IMR-90 (cell line): Measurements from ENCODE around the gene CYSRT1. TPM values are rescaled to one million over a fixed set of nuclear protein-coding genes. Genes with fewer than 3 reads are reported as not detected.

Experiments
- ATAC-seq: fragments of 200-7000 bp; cut with Tn5 transposase; 2 replicates; pipeline ENCODE4 v1.9.1; 2020; ENCODE audit warnings: low read depth, mild to moderate bottlenecking, moderate library complexity
- BruUV-seq: library from RNA; stranded (reverse); fragments of 400-500 nt; replicated peaks from 2 replicates; lab custom pipeline; 2021; lab: Mats Ljungman, UMichigan
- CTCF ChIA-PET: fragments of 300-600 bp; formaldehyde crosslinking; extraction: SDS; loops from one replicate; lab custom pipeline; 2021; ENCODE audit warnings: antibody characterized with exemption; lab: Yijun Ruan, JAX
- POLR2A ChIA-PET: fragments of 300-600 bp; sonication (Branson Sonifier 250); formaldehyde crosslinking; loops from one replicate; lab custom pipeline; 2022; ENCODE audit warnings: antibody characterized with exemption; ENCODE audit not compliant: unreplicated experiment; lab: Charles Lee
- DNase-seq: peaks from one replicate; pipeline ENCODE4 v3.0.0; 2013
- H2AFZ ChIP-seq: replicated peaks from 2 replicates; pipeline ENCODE3; 2013; ENCODE audit warnings: low read length, mild to moderate bottlenecking; ENCODE audit not compliant: poor library complexity
- H2AK5ac ChIP-seq: 2 replicates; pipeline ENCODE4 v1.6.1; 2013; ENCODE audit warnings: low read depth, low read length, inconsistent platforms
- H2AK9ac ChIP-seq: replicated peaks from 2 replicates; pipeline ENCODE3; 2013; ENCODE audit warnings: mild to moderate bottlenecking, low read depth, low read length, moderate library complexity; ENCODE audit not compliant: poor library complexity
- H2BK120ac ChIP-seq: 2 replicates; pipeline ENCODE4 v1.6.1; 2013; ENCODE audit warnings: low read depth, low read length, inconsistent platforms
- H2BK15ac ChIP-seq: 3 replicates; pipeline ENCODE4 v1.6.1; 2013; ENCODE audit warnings: low read depth, low read length, inconsistent platforms
- H2BK20ac ChIP-seq: 2 replicates; pipeline ENCODE4 v1.6.1; 2013; ENCODE audit warnings: low read depth, mild to moderate bottlenecking, inconsistent platforms, low read length, moderate library complexity
- H2BK5ac ChIP-seq: 2 replicates; pipeline ENCODE4 v1.6.1; 2013; ENCODE audit warnings: mild to moderate bottlenecking, low read depth, low read length, inconsistent platforms; ENCODE audit not compliant: poor library complexity, severe bottlenecking
- H3K14ac ChIP-seq: replicated peaks from 2 replicates; pipeline ENCODE4 v1.6.1; 2013; ENCODE audit warnings: low read depth, low read length, inconsistent platforms
- H3K18ac ChIP-seq: 2 replicates; pipeline ENCODE4 v1.6.1; 2013; ENCODE audit warnings: low read depth, low read length, control low read depth
- H3K23ac ChIP-seq: 2 replicates; pipeline ENCODE4 v1.6.1; 2013; ENCODE audit warnings: low read depth, low read length, inconsistent platforms
- H3K27ac ChIP-seq: 2 replicates; pipeline ENCODE4 v1.5.1; 2013; ENCODE audit warnings: mild to moderate bottlenecking, control low read depth, low read length; ENCODE audit not compliant: insufficient read depth
- H3K27me3 ChIP-seq: 2 replicates; pipeline ENCODE4 v1.6.1; 2013; ENCODE audit warnings: low read length; ENCODE audit not compliant: control insufficient read depth, insufficient read depth
- H3K36me3 ChIP-seq: 2 replicates; pipeline ENCODE4 v1.6.1; 2013; ENCODE audit warnings: low read length, mixed read lengths; ENCODE audit not compliant: control insufficient read depth, insufficient read depth
- H3K4ac ChIP-seq: 2 replicates; pipeline ENCODE4 v1.6.1; 2013; ENCODE audit warnings: low read depth, low read length, inconsistent platforms
- H3K4me1 ChIP-seq: 2 replicates; pipeline ENCODE4 v1.6.1; 2013; ENCODE audit warnings: low read length, mixed read lengths; ENCODE audit not compliant: control insufficient read depth, insufficient read depth
- H3K4me2 ChIP-seq: 2 replicates; pipeline ENCODE4 v1.6.1; 2013; ENCODE audit warnings: low read depth, mild to moderate bottlenecking, control low read depth, low read length, moderate library complexity
- H3K4me3 ChIP-seq: 2 replicates; pipeline ENCODE4 v1.5.1; 2013; ENCODE audit warnings: low read depth, mild to moderate bottlenecking, control low read depth, low read length, moderate library complexity; ENCODE audit not compliant: insufficient read depth
- H3K56ac ChIP-seq: 2 replicates; pipeline ENCODE4 v1.6.1; 2013; ENCODE audit warnings: low read length, inconsistent platforms; ENCODE audit not compliant: insufficient read depth; ENCODE audit errors: extremely low read depth
- H3K79me1 ChIP-seq, 2 experiments: 2 replicates each; pipeline ENCODE4 v1.6.1; 2013; ENCODE audit warnings: low read length in 2 of 2, inconsistent platforms in 1 of 2, low read depth in 1 of 2
- H3K9ac ChIP-seq: 2 replicates; pipeline ENCODE4 v1.6.1; 2013; ENCODE audit warnings: low read depth, low read length, control low read depth
- H3K9me1 ChIP-seq: 2 replicates; pipeline ENCODE4 v1.6.1; 2013; ENCODE audit warnings: low read length, inconsistent platforms; ENCODE audit not compliant: insufficient read depth
- H3K9me3 ChIP-seq: 2 replicates; pipeline ENCODE4 v1.6.1; 2013; ENCODE audit warnings: low read length; ENCODE audit not compliant: control insufficient read depth, insufficient read depth
- H4K20me1 ChIP-seq: 2 replicates; pipeline ENCODE4 v1.6.1; 2013; ENCODE audit warnings: low read length, inconsistent platforms; ENCODE audit not compliant: insufficient read depth
- H4K5ac ChIP-seq: 2 replicates; pipeline ENCODE4 v1.6.1; 2013; ENCODE audit warnings: mild to moderate bottlenecking, low read depth, low read length, control low read depth
- H4K8ac ChIP-seq, 2 experiments: 2 replicates each; pipeline ENCODE4 v1.6.1; 2013; ENCODE audit warnings: low read depth in 2 of 2, low read length in 2 of 2, control low read depth in 1 of 2, inconsistent platforms in 1 of 2
- H4K91ac ChIP-seq: 2 replicates; pipeline ENCODE4 v1.6.1; 2013; ENCODE audit warnings: low read depth, low read length, inconsistent platforms; ENCODE audit not compliant: insufficient read depth
- CEBPB ChIP-seq: IDR thresholded peaks from 2 replicates; pipeline ENCODE4 v1.6.1; 2012; ENCODE audit warnings: low read depth, low read length, improper control_type of control experiment
- CHD1 ChIP-seq: IDR thresholded peaks from 2 replicates; pipeline ENCODE4 v1.6.1; 2012; ENCODE audit warnings: low read depth, low read length, improper control_type of control experiment
- ELK1 ChIP-seq: fragments of 150-350 bp; IDR thresholded peaks from 2 replicates; pipeline ENCODE4 v1.6.1; 2016; ENCODE audit warnings: low read depth, mild to moderate bottlenecking, low read length, moderate library complexity, borderline replicate concordance
- FOS ChIP-seq: fragments of 150-350 bp; IDR thresholded peaks from 2 replicates; pipeline ENCODE4 v1.6.1; 2016; ENCODE audit warnings: low read depth, low read length
- MAFK ChIP-seq: IDR thresholded peaks from 2 replicates; pipeline ENCODE4 v1.6.1; 2012; ENCODE audit warnings: low read depth, low read length, improper control_type of control experiment
- MAZ ChIP-seq: IDR thresholded peaks from 2 replicates; pipeline ENCODE4 v1.6.1; 2012; ENCODE audit warnings: low read depth, mild to moderate bottlenecking, low read length, improper control_type of control experiment, moderate library complexity, borderline replicate concordance
- MXI1 ChIP-seq: IDR thresholded peaks from 2 replicates; pipeline ENCODE4 v1.6.1; 2012; ENCODE audit warnings: low read depth, mild to moderate bottlenecking, low read length, moderate library complexity, borderline replicate concordance
- NFE2L2 ChIP-seq: fragments of 150-350 bp; IDR thresholded peaks from 2 replicates; pipeline ENCODE4 v1.6.1; 2016; ENCODE audit warnings: low read depth, mild to moderate bottlenecking, low read length
- POLR2A ChIP-seq: IDR thresholded peaks from 2 replicates; pipeline ENCODE4 v1.6.1; 2012; ENCODE audit warnings: mild to moderate bottlenecking, low read depth, low read length
- RAD21 ChIP-seq: IDR thresholded peaks from 2 replicates; pipeline ENCODE4 v1.6.1; 2012; ENCODE audit warnings: low read length, improper control_type of control experiment
- RCOR1 ChIP-seq: IDR thresholded peaks from 2 replicates; pipeline ENCODE4 v1.6.1; 2012; ENCODE audit warnings: mild to moderate bottlenecking, low read length, improper control_type of control experiment; ENCODE audit not compliant: insufficient replicate concordance
- RFX5 ChIP-seq: IDR thresholded peaks from 2 replicates; pipeline ENCODE4 v1.8.0; 2012; ENCODE audit warnings: low read depth, mild to moderate bottlenecking, low read length, moderate library complexity
- SMC3 ChIP-seq: fragments of 150-350 bp; IDR thresholded peaks from 2 replicates; pipeline ENCODE4 v1.6.1; 2016; ENCODE audit warnings: low read depth, mild to moderate bottlenecking, antibody characterized with exemption, low read length, moderate library complexity
- USF2 ChIP-seq: fragments of 150-350 bp; IDR thresholded peaks from 2 replicates; pipeline ENCODE4 v1.6.1; 2017; ENCODE audit warnings: mild to moderate bottlenecking, antibody characterized with exemption, low read length, low read depth
- WGBS, 2 experiments: methylation state at CpG; one replicate each; pipeline versions ENCODE4 v1.1.5 to v1.1.7; 2013; ENCODE audit warnings: missing lambda C conversion rate in 2 of 2; ENCODE audit not compliant: insufficient read length in 1 of 2; ENCODE audit errors: extremely low coverage in 2 of 2; 5-methylcytosine and 5-hydroxymethylcytosine counted together
- dilution Hi-C: fragments of 300-500 bp; cut with HindIII; formaldehyde crosslinking; loops from one replicate; pipeline ENCODE4 v1.14.3; 2018; ENCODE audit warnings: low sequenced_read_pairs; ENCODE audit not compliant: unreplicated experiment
- in situ Hi-C: fragments of 300-500 bp; cut with MboI; formaldehyde crosslinking; loops from 3 replicates; pipeline ENCODE4 v1.14.3; 2019; ENCODE audit warnings: low sequenced_read_pairs, inconsistent platforms, mixed read lengths
- intact Hi-C: fragments of 100-400 bp; cut with micrococcal nuclease; formaldehyde crosslinking; loops from 2 replicates; pipeline ENCODE4 v1.10.0; 2022
- polyA plus RNA-seq, 3 experiments: library from polyadenylated mRNA; depleted of rRNA; stranded (reverse); fragments of >200 nt; gene quantifications; 2 replicates each; pipeline ENCODE4 v1.2.3, GENCODE V29; 2012; ENCODE audit warnings: low replicate concordance in 1 of 3
- total RNA-seq: library from RNA; depleted of rRNA; stranded (reverse); fragments of >200 nt; gene quantifications from 2 replicates; pipeline ENCODE4 v1.2.3, GENCODE V29; 2012
- TF ChIP-seq, protein P1 (sequence below): conservative IDR thresholded peaks from 2 replicates; pipeline ENCODE4 v1.5.1; 2012; ENCODE audit warnings: mild to moderate bottlenecking, low read depth, low read length, improper control_type of control experiment

The CYSRT1 gene
- total and polyA plus RNA-seq, 2 of the 4 experiments (the other 2 are of a cell fraction) = 0.18 to 0.84 TPM

GRCh38 chr9:137190315-137190856 is 34.6 kb upstream of the CYSRT1 start:
- CTCF ChIA-PET = no interaction called here
- H3K4me2 ChIP-seq = no peak overlapping the region; the same call in 1 of the 2 replicates
- H2BK5ac ChIP-seq = no peak overlapping the region
- H2AK5ac ChIP-seq = no peak overlapping the region
- no TSS peak for BruUV-seq
- H3K4ac ChIP-seq = no peak overlapping the region
- peaks cover 27% of the 10 kb centered on the region for H4K20me1 ChIP-seq
- no peak overlapping the region for H3K18ac ChIP-seq
- dilution Hi-C loops = no loop called here
- in situ Hi-C loops = no loop called here
- H3K36me3 ChIP-seq = peaks cover 38% of the 10 kb centered on the region
- no peak overlapping the region for H3K4me3 ChIP-seq
- no peak overlapping the region for H3K56ac ChIP-seq
- peaks cover 5 to 74% of the 10 kb centered on the region in 2 experiments for H3K79me1 ChIP-seq
- H4K91ac ChIP-seq = no peak overlapping the region
- H2BK15ac ChIP-seq = no peak overlapping the region
- no peak for DNase-seq
- H3K9me3 ChIP-seq = no peaks in the 10 kb centered on the region
- intact Hi-C loops = no loop called here
- no peak overlapping the region for H3K9ac ChIP-seq
- H3K27me3 ChIP-seq = no peaks in the 10 kb centered on the region
- no peak overlapping the region for H4K8ac ChIP-seq
- no peak for ATAC-seq
- H2AFZ ChIP-seq = no peak overlapping the region
- peaks cover 16% of the 10 kb centered on the region for H3K4me1 ChIP-seq
- 100% methylated on average over 2 of the region's 9 CpGs; no CpG with 5 or more reads in 1 of the 2 experiments for WGBS, 2 experiments
- no peak overlapping the region for H3K27ac ChIP-seq
- POLR2A ChIA-PET = no interaction called here
- H3K14ac ChIP-seq = no peak overlapping the region
- H2BK120ac ChIP-seq = no peak overlapping the region
- H3K23ac ChIP-seq = no peak overlapping the region
- no peak overlapping the region for H4K5ac ChIP-seq
- H2BK20ac ChIP-seq = no peak overlapping the region
- TF ChIP-seq POLR2A (no peak), NFE2L2 (no peak), CHD1 (no peak), ELK1 (no peak), CEBPB (no peak), FOS (no peak), SMC3 (no peak), MAFK (no peak), USF2 (no peak), RFX5 (no peak), RAD21 (no peak), MXI1 (no peak), MAZ (no peak), RCOR1 (no peak)
- TF ChIP-seq, protein P1, sequence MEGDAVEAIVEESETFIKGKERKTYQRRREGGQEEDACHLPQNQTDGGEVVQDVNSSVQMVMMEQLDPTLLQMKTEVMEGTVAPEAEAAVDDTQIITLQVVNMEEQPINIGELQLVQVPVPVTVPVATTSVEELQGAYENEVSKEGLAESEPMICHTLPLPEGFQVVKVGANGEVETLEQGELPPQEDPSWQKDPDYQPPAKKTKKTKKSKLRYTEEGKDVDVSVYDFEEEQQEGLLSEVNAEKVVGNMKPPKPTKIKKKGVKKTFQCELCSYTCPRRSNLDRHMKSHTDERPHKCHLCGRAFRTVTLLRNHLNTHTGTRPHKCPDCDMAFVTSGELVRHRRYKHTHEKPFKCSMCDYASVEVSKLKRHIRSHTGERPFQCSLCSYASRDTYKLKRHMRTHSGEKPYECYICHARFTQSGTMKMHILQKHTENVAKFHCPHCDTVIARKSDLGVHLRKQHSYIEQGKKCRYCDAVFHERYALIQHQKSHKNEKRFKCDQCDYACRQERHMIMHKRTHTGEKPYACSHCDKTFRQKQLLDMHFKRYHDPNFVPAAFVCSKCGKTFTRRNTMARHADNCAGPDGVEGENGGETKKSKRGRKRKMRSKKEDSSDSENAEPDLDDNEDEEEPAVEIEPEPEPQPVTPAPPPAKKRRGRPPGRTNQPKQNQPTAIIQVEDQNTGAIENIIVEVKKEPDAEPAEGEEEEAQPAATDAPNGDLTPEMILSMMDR = no peak
- no peak overlapping the region for H2AK9ac ChIP-seq
- H3K9me1 ChIP-seq = no peaks in the 10 kb centered on the region
